K562 (cell line): Measurements from ENCODE around the gene CEMIP. TPM values are rescaled to one million over a fixed set of nuclear protein-coding genes. Genes with fewer than 3 reads are reported as not detected.

Experiments used
- CLOCK ChIP-seq: fragments of 250-450 bp; sonication (Bioruptor Pico); IDR thresholded peaks from 2 replicates; pipeline ENCODE4 v1.4.0; 2020; ENCODE audit warnings: mild to moderate bottlenecking, moderate library complexity, borderline replicate concordance
- CXXC5 ChIP-seq: fragments of 250-450 bp; sonication (Bioruptor Pico); IDR thresholded peaks from 2 replicates; pipeline ENCODE4 v1.8.0; 2022; ENCODE audit warnings: inconsistent platforms, mild to moderate bottlenecking, moderate library complexity
- EP400 ChIP-seq: fragments of 450-650 bp; IDR thresholded peaks from 2 replicates; pipeline ENCODE4 v1.6.1; 2017; ENCODE audit warnings: antibody characterized with exemption, mild to moderate bottlenecking, moderate library complexity
- MGA ChIP-seq: fragments of 450-650 bp; IDR thresholded peaks from 2 replicates; pipeline ENCODE4 v1.6.1; 2016; ENCODE audit warnings: mild to moderate bottlenecking, moderate library complexity
- SIN3A ChIP-seq, 2 experiments: fragments of 150-350 bp in 1 of 2; IDR thresholded peaks; 2 replicates each; pipeline ENCODE4 v1.6.1; 2011 to 2016; ENCODE audit warnings: borderline replicate concordance in 2 of 2, low read depth in 2 of 2, low read length in 2 of 2, mild to moderate bottlenecking in 2 of 2, moderate library complexity in 2 of 2; ENCODE audit not compliant: control insufficient read depth in 1 of 2
- SMARCA4 ChIP-seq: fragments of 450-650 bp; IDR thresholded peaks from 2 replicates; pipeline ENCODE4 v1.6.1; 2016
- TEAD2 ChIP-seq: fragments of 450-650 bp; IDR thresholded peaks from 2 replicates; pipeline ENCODE4 v1.6.1; 2016; ENCODE audit warnings: missing genetic modification characterization, control low read depth, missing compliant biosample characterization
- WHSC1 ChIP-seq: IDR thresholded peaks from one replicate; pipeline ENCODE4 v1.6.1; 2012; ENCODE audit warnings: low read length, control low read depth, inconsistent platforms
- ZKSCAN3 ChIP-seq: fragments of 250-450 bp; sonication (Bioruptor Pico); IDR thresholded peaks from 2 replicates; pipeline ENCODE4 v1.4.0; 2020
- ZNF592 ChIP-seq: fragments of 450-650 bp; IDR thresholded peaks from 2 replicates; pipeline ENCODE4 v1.6.1; 2017; ENCODE audit warnings: antibody characterized with exemption, mild to moderate bottlenecking
- polyA plus RNA-seq, 8 experiments: library from polyadenylated mRNA; depleted of rRNA in 4 of 8; stranded (reverse) in 5 of 8; unstranded in 3 of 8; fragments of >200 nt; fragmentation: Nextera tagmentation in 2 of 8; fragmentation: Illumina TruSeq in 1 of 8; extraction: Ambion mirVana in 2 of 8; extraction: Trizol in 1 of 8; gene quantifications; 2 replicates each; pipeline versions ENCODE4 v1.2.1 to v1.2.3, GENCODE V29; 2011 to 2014; ENCODE audit warnings: inconsistent platforms in 1 of 8, missing spikeins in 1 of 8
- total RNA-seq, 7 experiments: library from RNA; depleted of rRNA in 6 of 7; stranded (reverse); fragments of >200 nt in 6 of 7; fragmentation: Illumina TruSeq in 2 of 7; extraction: Trizol in 2 of 7; gene quantifications; 2 replicates each; pipeline versions ENCODE4 v1.2.1 to v1.2.3, GENCODE V29; 2011 to 2021; ENCODE audit warnings: low replicate concordance in 1 of 7

The CEMIP gene
- total and polyA plus RNA-seq, 9 of the 15 experiments (the other 6 are each of a cell fraction or from before 2014, with no cell fraction given): 0.33 TPM; not detected in 8

- TF ChIP-seq EP400 (no peak; the same call in 1 of the 2 replicates), SIN3A (IDR thresholded peaks at IDR 0.05; ENCODE audit: borderline replicate concordance in 2 of 2, control insufficient read depth in 1 of 2, low read depth in 2 of 2, low read length in 2 of 2) (no peak), TEAD2 (tag) (no peak), CLOCK (CRISPR knock-in tag) (no peak), CXXC5 (CRISPR knock-in tag) (peak; percentile 36), SMARCA4 (no peak; the same call in 1 of the 2 replicates), ZKSCAN3 (CRISPR knock-in tag) (no peak), ZNF592 (peak; percentile 38; the same call in 1 of the 2 replicates), MGA (peak; percentile 54; the same call in 1 of the 2 replicates), WHSC1 (no peak)
These were observed 220.5 kb downstream of the CEMIP start (continued) for GRCh38 chr15:80999623-81000036.
